CD4-positive, alpha-beta T cell (primary cell): Measurements from ENCODE around the gene XRCC2. TPM values are rescaled to one million over a fixed set of nuclear protein-coding genes. Genes with fewer than 3 reads are reported as not detected.

Source experiments
- ATAC-seq: fragments of 200-7000 bp; cut with Tn5 transposase; one replicate; pipeline ENCODE4 v1.10.0; 2022; ENCODE audit warnings: mild to moderate bottlenecking; ENCODE audit not compliant: poor library complexity
- CTCF ChIA-PET: fragments of 350-600 bp; sonication (Branson Sonifier 250); formaldehyde crosslinking; loops from one replicate; lab custom pipeline; 2021; ENCODE audit warnings: antibody characterized with exemption, inconsistent platforms; lab: Charles Lee
- POLR2A ChIA-PET: fragments of 350-600 bp; sonication (Branson Sonifier 250); formaldehyde crosslinking; loops from one replicate; lab custom pipeline; 2021; ENCODE audit warnings: antibody characterized with exemption, inconsistent platforms; lab: Charles Lee
- DNase-seq, 14 experiments: peaks; one replicate each; pipeline ENCODE4 v3.0.0-alpha.2; 2013 to 2020; ENCODE audit warnings: mixed read lengths in 2 of 14
- H3K27ac ChIP-seq, 2 donors: one replicate each; pipeline versions ENCODE4 v1.5.1 to v1.7.0; 2013; ENCODE audit warnings: low read length in 2 of 2, low read depth in 1 of 2, mild to moderate bottlenecking in 1 of 2
- H3K27me3 ChIP-seq, 2 experiments: 1 replicate in 1 of 2; 2 replicates in 1 of 2; pipeline versions ENCODE4 v1.6.1 to v1.7.0; 2013; ENCODE audit warnings: low read length in 2 of 2, control low read depth in 1 of 2, mild to moderate bottlenecking in 1 of 2, moderate library complexity in 1 of 2; ENCODE audit not compliant: insufficient read depth in 2 of 2, control insufficient read depth in 1 of 2
- H3K36me3 ChIP-seq: one replicate; pipeline ENCODE4 v1.6.1; 2013; ENCODE audit warnings: low read length, control low read depth; ENCODE audit not compliant: insufficient read depth
- H3K4me1 ChIP-seq: one replicate; pipeline ENCODE4 v1.6.1; 2013; ENCODE audit warnings: low read length, control low read depth; ENCODE audit not compliant: insufficient read depth
- H3K4me3 ChIP-seq: one replicate; pipeline ENCODE4 v1.5.1; 2013; ENCODE audit warnings: mild to moderate bottlenecking, low read length, moderate library complexity
- H3K9me3 ChIP-seq, 2 experiments: 1 replicate in 1 of 2; 2 replicates in 1 of 2; pipeline versions ENCODE4 v1.6.1 to v1.7.0; 2013; ENCODE audit warnings: low read length in 2 of 2, mild to moderate bottlenecking in 2 of 2, control low read depth in 1 of 2, moderate library complexity in 1 of 2; ENCODE audit not compliant: control insufficient read depth in 1 of 2, insufficient read depth in 1 of 2
- H3K27ac Mint-ChIP-seq: one replicate; pipeline ENCODE4 v1.8.0; 2020; ENCODE audit warnings: mixed read lengths
- H3K27me3 Mint-ChIP-seq: one replicate; pipeline ENCODE4 v1.8.0; 2021; ENCODE audit warnings: mixed read lengths
- H3K36me3 Mint-ChIP-seq: one replicate; pipeline ENCODE4 v1.8.0; 2021; ENCODE audit warnings: low read depth, mixed read lengths
- H3K4me1 Mint-ChIP-seq: one replicate; pipeline ENCODE4 v1.8.0; 2021; ENCODE audit warnings: low read depth, mixed read lengths
- H3K4me3 Mint-ChIP-seq: one replicate; pipeline ENCODE4 v1.8.0; 2020; ENCODE audit warnings: mild to moderate bottlenecking, mixed read lengths
- H3K9me3 Mint-ChIP-seq: one replicate; pipeline ENCODE4 v1.8.0; 2020; ENCODE audit warnings: mixed read lengths
- intact Hi-C, 2 experiments: fragments of 100-400 bp; cut with DNase I in 1 of 2; cut with micrococcal nuclease in 1 of 2; formaldehyde crosslinking; loops; one replicate each; pipeline versions ENCODE4 v1.15.1 to v1.9.0; 2023 to 2025; cut with DNase I, micrococcal nuclease
- total RNA-seq, 174 experiments: library from RNA in 2 of 174; stranded (reverse) in 2 of 174; gene quantifications; one replicate each; pipeline ENCODE4 v1.2.3 and lab custom pipeline; 2021 to 2026
- TF ChIP-seq, protein P1 (sequence below): fragments of 200-600 bp; IDR thresholded peaks from one replicate; pipeline ENCODE4 v1.8.0; 2022; ENCODE audit warnings: antibody characterized with exemption, mild to moderate bottlenecking

The XRCC2 gene
- total RNA-seq, 2 experiments from 2014 or later: 0.25 to 0.41 TPM

DNA sequence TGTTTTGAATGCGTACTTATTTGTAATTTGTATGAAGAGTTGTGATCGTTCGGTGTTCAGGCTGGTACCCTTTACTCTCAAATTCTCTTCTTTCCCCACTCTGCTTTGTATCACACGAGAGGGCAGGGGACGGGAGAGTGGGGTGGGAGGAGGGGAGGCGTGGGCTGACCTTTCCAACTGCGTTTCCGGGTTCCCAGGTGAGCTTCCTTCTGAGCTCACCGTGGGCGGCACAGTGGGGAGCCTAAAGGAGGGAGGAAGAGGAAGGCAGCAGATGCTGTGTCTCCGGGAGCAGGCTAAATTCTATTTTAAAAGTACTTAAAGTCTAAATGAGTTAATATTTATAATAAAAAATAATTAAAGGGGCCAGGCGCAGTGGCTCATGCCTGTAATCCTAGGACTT, 7.4 kb upstream of the XRCC2 start:
- ATAC-seq (no peak), DNase-seq (no peak)
- intact Hi-C loops: no loop called here
- TF ChIP-seq, protein P1, sequence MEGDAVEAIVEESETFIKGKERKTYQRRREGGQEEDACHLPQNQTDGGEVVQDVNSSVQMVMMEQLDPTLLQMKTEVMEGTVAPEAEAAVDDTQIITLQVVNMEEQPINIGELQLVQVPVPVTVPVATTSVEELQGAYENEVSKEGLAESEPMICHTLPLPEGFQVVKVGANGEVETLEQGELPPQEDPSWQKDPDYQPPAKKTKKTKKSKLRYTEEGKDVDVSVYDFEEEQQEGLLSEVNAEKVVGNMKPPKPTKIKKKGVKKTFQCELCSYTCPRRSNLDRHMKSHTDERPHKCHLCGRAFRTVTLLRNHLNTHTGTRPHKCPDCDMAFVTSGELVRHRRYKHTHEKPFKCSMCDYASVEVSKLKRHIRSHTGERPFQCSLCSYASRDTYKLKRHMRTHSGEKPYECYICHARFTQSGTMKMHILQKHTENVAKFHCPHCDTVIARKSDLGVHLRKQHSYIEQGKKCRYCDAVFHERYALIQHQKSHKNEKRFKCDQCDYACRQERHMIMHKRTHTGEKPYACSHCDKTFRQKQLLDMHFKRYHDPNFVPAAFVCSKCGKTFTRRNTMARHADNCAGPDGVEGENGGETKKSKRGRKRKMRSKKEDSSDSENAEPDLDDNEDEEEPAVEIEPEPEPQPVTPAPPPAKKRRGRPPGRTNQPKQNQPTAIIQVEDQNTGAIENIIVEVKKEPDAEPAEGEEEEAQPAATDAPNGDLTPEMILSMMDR: no peak
- ChIA-PET CTCF (no interaction called here), POLR2A (no interaction called here)
- Mint-ChIP-seq H3K36me3 (no peaks in the 10 kb centered on the region), H3K27me3 (no peaks in the 10 kb centered on the region), H3K27ac (no peak overlapping the region), H3K9me3 (no peaks in the 10 kb centered on the region), H3K4me3 (no peak overlapping the region), H3K4me1 (no peaks in the 10 kb centered on the region)
- Histone ChIP-seq H3K27ac (no peak overlapping the region), H3K27me3 (no peaks in the 10 kb centered on the region), H3K4me3 (no peak overlapping the region), H3K36me3 (no peaks in the 10 kb centered on the region), H3K4me1 (no peaks in the 10 kb centered on the region), H3K9me3 (no peaks in the 10 kb centered on the region)

DNA sequence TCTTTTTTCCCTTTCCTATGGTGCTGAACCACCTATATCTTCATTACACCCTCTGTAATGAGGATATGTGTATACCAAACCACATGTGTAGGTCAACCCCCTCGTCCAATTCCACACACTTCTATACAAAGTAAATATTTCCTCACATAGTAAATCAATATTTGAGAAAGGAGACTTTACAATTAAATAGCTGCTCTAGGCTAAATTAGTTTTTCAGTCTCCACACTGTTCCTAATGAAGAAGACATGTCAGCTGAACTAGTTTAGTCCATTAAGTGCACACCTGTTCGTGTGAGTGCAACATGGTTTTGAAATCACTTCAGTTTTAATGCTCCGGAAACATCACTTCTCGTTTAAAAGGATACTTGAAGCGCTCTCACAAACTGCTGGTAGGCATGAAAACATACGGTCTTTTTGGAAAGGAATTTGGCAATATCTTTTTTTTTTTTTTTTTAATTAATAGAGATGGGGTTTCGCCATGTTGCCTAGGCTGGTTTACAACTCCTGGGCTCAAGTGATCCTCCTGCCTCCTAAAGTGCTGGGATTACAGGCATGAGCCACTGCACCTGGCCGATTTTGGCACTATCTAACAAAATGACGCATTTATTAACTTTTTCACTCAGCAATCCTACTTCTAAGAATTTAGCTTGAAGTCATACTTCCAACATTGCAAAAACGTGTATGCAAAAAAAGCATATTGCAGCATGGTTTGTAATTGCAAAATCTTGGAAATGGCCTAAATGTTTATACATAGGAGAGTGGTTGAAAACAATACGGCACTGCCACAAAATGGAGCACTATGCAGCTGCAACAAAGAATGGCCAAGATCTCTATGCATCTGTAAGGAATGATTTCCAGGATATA, 2.1 kb upstream of the XRCC2 start:
- Histone ChIP-seq H3K4me3 (no peak overlapping the region), H3K27ac (no peak overlapping the region), H3K36me3 (no peaks in the 10 kb centered on the region), H3K27me3 (no peaks in the 10 kb centered on the region), H3K9me3 (no peaks in the 10 kb centered on the region), H3K4me1 (peaks cover 14% of the 10 kb centered on the region)
- CTCF ChIA-PET: no interaction called here
- Mint-ChIP-seq H3K4me3 (peak overlapping the region; percentile 81), H3K9me3 (no peaks in the 10 kb centered on the region), H3K27ac (peak overlapping the region; percentile 62), H3K36me3 (peaks cover 5% of the 10 kb centered on the region), H3K27me3 (no peaks in the 10 kb centered on the region), H3K4me1 (peaks cover 10% of the 10 kb centered on the region)
- intact Hi-C loops: loop anchor here (2.0 to 10.0 kb wide), 7 partner anchors 81 to 1333 kb away; partner anchors contain the start of genes ACTR3B (in 1 of the 2), GALNT11 (in 1 of the 2), KMT2C (in 1 of the 2) and NUB1 (in 1 of the 2)
- ATAC-seq (no peak), DNase-seq (no peak)
- POLR2A ChIA-PET: no interaction called here
- TF ChIP-seq, protein P1: no peak

DNA sequence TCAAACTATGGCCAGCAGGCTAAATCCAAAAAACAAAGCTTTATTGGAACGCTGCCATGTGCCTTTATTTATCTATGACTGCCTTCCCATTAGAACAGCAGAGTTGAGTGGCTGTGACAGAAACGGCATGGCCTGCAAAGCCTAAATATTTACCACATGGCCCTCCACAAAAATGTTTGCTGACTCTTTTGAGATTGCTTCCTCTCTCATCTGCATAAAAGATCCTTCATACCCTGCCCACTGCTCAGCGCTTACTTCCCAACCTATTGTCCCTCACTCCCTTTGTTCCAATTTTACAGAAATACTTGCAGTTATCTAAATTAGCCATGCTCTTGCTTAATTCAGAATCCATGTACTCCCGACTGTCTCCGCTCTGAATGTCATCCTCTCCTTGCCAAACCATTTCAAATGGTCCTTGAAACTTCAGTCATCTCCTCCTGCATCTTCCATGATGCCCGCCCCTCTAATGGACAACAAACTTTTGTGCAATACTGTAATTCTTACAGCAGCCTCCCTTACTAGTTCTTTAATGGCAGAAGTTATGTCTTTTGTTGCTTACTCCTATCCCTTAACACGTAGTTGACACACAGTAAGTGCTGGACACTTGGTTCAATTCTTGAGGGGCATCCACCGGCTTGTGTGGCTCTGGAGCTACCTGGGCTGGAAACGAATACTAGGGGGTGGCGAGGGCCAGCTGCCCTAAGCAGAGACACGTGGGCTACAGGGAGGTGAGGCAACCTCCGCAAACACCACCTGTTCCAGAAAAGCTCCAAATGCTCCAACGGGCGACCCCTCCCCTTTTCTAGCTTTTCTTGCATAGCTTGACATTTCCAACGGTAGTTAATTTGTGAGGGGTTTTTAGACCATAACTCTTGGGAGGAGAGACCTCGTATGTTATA, 832 bp downstream of the XRCC2 start:
- H3K27ac ChIP-seq: no peak overlapping the region
- intact Hi-C loops: loop anchor here (2.0 to 10.0 kb wide), 7 partner anchors 210 to 1330 kb away; partner anchors contain the start of genes GALNT11 (in 1 of the 2), KMT2C (in 1 of the 2), NUB1 (in 1 of the 2) and PRKAG2 (in 1 of the 2)
- peak overlapping the region; percentile 73 for H3K4me3 ChIP-seq
- TF ChIP-seq, protein P1: no peak
- Mint-ChIP-seq H3K4me1 (peaks cover 10% of the 10 kb centered on the region), H3K36me3 (peaks cover 5% of the 10 kb centered on the region), H3K4me3 (peak overlapping the region; percentile 92), H3K9me3 (no peaks in the 10 kb centered on the region), H3K27me3 (no peaks in the 10 kb centered on the region), H3K27ac (no peak overlapping the region)
- DNase-seq (no peak), ATAC-seq (no peak)
- H3K9me3 ChIP-seq: no peaks in the 10 kb centered on the region
- peaks cover 14% of the 10 kb centered on the region for H3K4me1 ChIP-seq
- POLR2A ChIA-PET: no interaction called here
- CTCF ChIA-PET: no interaction called here
- H3K36me3 ChIP-seq: no peaks in the 10 kb centered on the region
- no peaks in the 10 kb centered on the region for H3K27me3 ChIP-seq
